ENCODE data around the gene IL12RB1.

Gene IL12RB1

GRCh38 chr19:18085702-18086457 is 854 bp downstream of the IL12RB1 start:
- Histone ChIP-seq H2AFZ (ENCODE audit: low read depth, low read length) (peak overlapping the region; percentile 95; the same call in 1 of the 2 replicates), H3K9me3 (ENCODE audit: insufficient read depth, low read length, severe bottlenecking) (no peaks in the 10 kb centered on the region), H3K79me2 (ENCODE audit: insufficient read depth, low read length) (no peaks in the 10 kb centered on the region), H4K20me1 (ENCODE audit: insufficient read depth, low read length) (no peaks in the 10 kb centered on the region), H3K27ac (ENCODE audit: low read length) (no peak overlapping the region), H3K4me3 (ENCODE audit: low read depth in 1 of 2, low read length in 2 of 2) (peak overlapping the region in 1 of 2 experiments; percentile 59; a peak in 1 of 4 replicates), H3K36me3 (ENCODE audit: insufficient read depth, low read length) (no peaks in the 10 kb centered on the region), H3K4me2 (ENCODE audit: insufficient read depth, low read length) (peak overlapping the region; percentile 81; the same call in 1 of the 2 replicates), H3K4me1 (ENCODE audit: insufficient read depth, low read length) (peaks cover 15% of the 10 kb centered on the region), H3K9ac (ENCODE audit: low read depth, low read length) (peak overlapping the region; percentile 59), H3K27me3 (ENCODE audit: insufficient read depth, low read length, poor library complexity) (no peaks in the 10 kb centered on the region)
- ATAC-seq (ENCODE audit: insufficient read depth, low read depth) (no peak), DNase-seq (no peak)
- TF ChIP-seq CTCF (IDR thresholded peaks at IDR 0.05; ENCODE audit: borderline replicate concordance, extremely low read depth, low read length, poor library complexity, severe bottlenecking), result no peak
- TF ChIP-seq EZH2 (IDR thresholded peaks at IDR 0.05; ENCODE audit: borderline replicate concordance, low read depth, low read length, severe bottlenecking), result no peak

GRCh38 chr19:18083929-18084684 is 2.6 kb downstream of the IL12RB1 start:
- Histone ChIP-seq H3K36me3 (ENCODE audit: insufficient read depth, low read length) (no peaks in the 10 kb centered on the region), H3K79me2 (ENCODE audit: insufficient read depth, low read length) (no peaks in the 10 kb centered on the region), H3K27ac (ENCODE audit: low read length) (no peak overlapping the region), H3K4me2 (ENCODE audit: insufficient read depth, low read length) (no peak overlapping the region), H3K4me3 (ENCODE audit: low read depth in 1 of 2, low read length in 2 of 2) (no peak overlapping the region), H2AFZ (ENCODE audit: low read depth, low read length) (no peak overlapping the region), H4K20me1 (ENCODE audit: insufficient read depth, low read length) (no peaks in the 10 kb centered on the region), H3K4me1 (ENCODE audit: insufficient read depth, low read length) (peaks cover 15% of the 10 kb centered on the region), H3K9ac (ENCODE audit: low read depth, low read length) (no peak overlapping the region), H3K9me3 (ENCODE audit: insufficient read depth, low read length, severe bottlenecking) (no peaks in the 10 kb centered on the region), H3K27me3 (ENCODE audit: insufficient read depth, low read length, poor library complexity) (no peaks in the 10 kb centered on the region)
- TF ChIP-seq CTCF (IDR thresholded peaks at IDR 0.05; ENCODE audit: borderline replicate concordance, extremely low read depth, low read length, poor library complexity, severe bottlenecking) (no peak), EZH2 (IDR thresholded peaks at IDR 0.05; ENCODE audit: borderline replicate concordance, low read depth, low read length, severe bottlenecking) (no peak)
- ATAC-seq (ENCODE audit: insufficient read depth, low read depth) (no peak), DNase-seq (no peak)

- DNase-seq (no peak), ATAC-seq (ENCODE audit: insufficient read depth, low read depth) (no peak)
- H4K20me1 ChIP-seq (ENCODE audit: insufficient read depth, low read length), result no peaks in the 10 kb centered on the region
- H3K27ac ChIP-seq (ENCODE audit: low read length), result no peak overlapping the region
- H3K36me3 ChIP-seq (ENCODE audit: insufficient read depth, low read length), result no peaks in the 10 kb centered on the region
- TF ChIP-seq CTCF (IDR thresholded peaks at IDR 0.05; ENCODE audit: borderline replicate concordance, extremely low read depth, low read length, poor library complexity, severe bottlenecking) (peak; percentile 34), EZH2 (IDR thresholded peaks at IDR 0.05; ENCODE audit: borderline replicate concordance, low read depth, low read length, severe bottlenecking) (no peak)
- no peak overlapping the region for H3K4me3 ChIP-seq (ENCODE audit: low read depth in 1 of 2, low read length in 2 of 2)
- H3K4me1 ChIP-seq (ENCODE audit: insufficient read depth, low read length), result peaks cover 7% of the 10 kb centered on the region
- no peaks in the 10 kb centered on the region for H3K79me2 ChIP-seq (ENCODE audit: insufficient read depth, low read length)
- H3K27me3 ChIP-seq (ENCODE audit: insufficient read depth, low read length, poor library complexity), result no peaks in the 10 kb centered on the region
- H3K4me2 ChIP-seq (ENCODE audit: insufficient read depth, low read length), result no peak overlapping the region
- no peaks in the 10 kb centered on the region for H3K9me3 ChIP-seq (ENCODE audit: insufficient read depth, low read length, severe bottlenecking)
- no peak overlapping the region for H3K9ac ChIP-seq (ENCODE audit: low read depth, low read length)
- H2AFZ ChIP-seq (ENCODE audit: low read depth, low read length), result no peak overlapping the region
Measured at GRCh38 chr19:18074192-18074591, 12.5 kb downstream of the IL12RB1 start.
